Activated CD4-positive, alpha-beta T cell treated with anti-CD3 and anti-CD28 coated beads, Interleukin-2, amount 50 U/mL, for 48 hours (primary cell): ENCODE data around the gene UQCRC2.
"Not testable (repeated sequence)": the region's sequence is repeated elsewhere in the genome, so short reads cannot be mapped to it uniquely, and the experiment has no call there.

Source experiments
- DNase-seq, 2 experiments: peaks; one replicate each; pipeline ENCODE4 v3.0.0-alpha.2; 2020

Gene UQCRC2

GRCh38 chr16:22012241-22012640, 59.1 kb downstream of the UQCRC2 start:
- no peak for DNase-seq

GRCh38 chr16:22013486-22013885, 60.3 kb downstream of the UQCRC2 start:
- DNase-seq = no peak

GRCh38 chr16:22014271-22014873, 61.2 kb downstream of the UQCRC2 start:
- no peak for DNase-seq

DNA sequence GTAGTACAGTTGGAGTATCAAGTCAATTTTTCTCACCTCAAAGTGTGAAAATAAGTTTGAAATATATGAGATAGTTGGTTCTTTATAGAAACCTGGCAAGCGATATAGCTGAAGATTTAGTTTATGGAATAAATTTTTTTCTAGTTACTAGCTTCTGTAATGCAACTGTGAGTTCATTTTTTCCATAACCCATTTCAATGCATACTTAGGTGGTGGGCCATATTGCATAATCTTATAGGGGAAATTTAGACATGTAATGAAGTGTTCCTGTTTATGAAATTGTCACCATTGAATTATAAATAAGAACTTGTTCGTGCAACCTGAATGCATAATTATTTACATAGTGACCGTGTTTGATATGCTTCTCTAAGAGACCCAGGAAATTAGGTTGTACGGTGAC, 63.8 kb downstream of the UQCRC2 start:
- DNase-seq = no peak

DNA sequence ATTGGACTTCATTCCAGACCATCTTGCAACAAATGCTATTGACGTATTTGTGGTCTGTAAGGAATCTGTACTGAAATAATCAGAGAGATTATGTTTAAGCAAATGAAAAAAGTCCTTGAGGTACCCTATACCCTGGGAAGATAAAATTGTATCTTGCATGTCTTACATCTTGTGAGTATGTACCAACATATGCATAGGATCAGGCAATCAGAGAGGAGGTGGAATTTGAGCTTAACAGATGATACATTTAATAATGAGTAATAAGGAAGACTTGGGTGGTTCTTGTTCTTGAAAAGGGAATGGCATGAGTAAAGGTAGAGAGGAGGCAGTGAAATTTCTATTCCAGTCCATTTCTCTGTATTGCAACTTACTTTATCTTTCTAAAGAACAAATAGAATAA, 65.4 kb downstream of the UQCRC2 start:
- no peak for DNase-seq

DNA sequence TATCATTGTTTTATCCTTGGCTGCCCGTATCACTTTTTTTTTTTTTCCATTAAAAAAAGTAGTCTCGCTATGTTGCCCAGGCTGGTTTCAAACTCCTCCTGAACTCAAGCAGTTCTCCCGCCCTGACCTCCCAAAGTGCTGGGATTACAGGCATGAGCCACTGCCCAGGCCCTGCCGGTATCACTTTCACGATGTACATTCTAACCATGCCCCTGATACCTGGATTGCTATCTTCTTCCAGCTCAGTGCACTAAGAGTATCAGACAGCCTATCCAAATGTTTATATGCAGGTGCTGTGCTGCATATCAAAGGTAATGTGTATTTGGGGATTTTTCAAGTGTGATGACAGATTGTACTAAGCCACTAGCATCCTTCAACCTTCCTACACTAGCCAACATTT, 69.0 kb downstream of the UQCRC2 start:
- DNase-seq = no peak

DNA sequence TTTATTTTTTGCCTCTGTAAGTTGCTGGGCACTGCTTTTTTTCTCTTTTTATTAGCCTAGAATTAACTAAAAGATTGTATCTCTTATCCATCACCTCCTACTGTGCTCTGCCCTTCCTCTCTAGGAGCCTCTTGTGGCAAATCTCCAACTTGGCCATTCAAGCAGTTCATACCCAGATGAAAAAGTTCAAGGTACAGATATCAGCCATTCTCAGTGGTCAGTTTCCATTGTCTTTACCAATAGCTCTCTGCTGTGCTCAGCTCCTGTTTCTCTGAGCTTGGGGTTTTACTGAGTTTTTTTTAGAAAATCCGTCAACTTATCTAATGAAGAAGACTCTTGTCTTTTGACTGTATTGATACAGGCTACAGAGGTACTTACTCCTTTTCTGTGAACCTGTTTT, 70.3 kb downstream of the UQCRC2 start:
- DNase-seq = no peak

DNA sequence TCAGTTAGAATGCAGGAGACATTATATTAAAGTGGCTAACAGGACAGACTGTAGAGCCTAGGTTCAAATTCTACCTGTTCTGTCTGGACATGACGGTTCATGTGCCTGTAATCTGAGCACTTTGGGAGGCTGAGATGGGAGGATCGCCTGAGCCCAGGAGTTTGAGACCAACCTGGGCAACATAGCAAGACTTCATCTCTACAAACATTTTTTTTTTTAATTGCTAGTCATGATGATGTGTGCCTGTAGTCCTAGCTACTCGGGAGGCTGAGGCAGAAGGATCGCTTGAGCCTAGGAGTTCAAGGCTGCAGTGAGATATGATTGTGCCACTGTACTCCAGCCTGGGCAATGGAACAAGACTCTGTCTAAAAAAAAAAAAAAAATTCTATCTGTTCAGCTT, 71.6 kb downstream of the UQCRC2 start:
- DNase-seq = not testable (repeated sequence)

- no peak for DNase-seq
Observed at GRCh38 chr16:22027633-22028032, 74.5 kb downstream of the UQCRC2 start.

- DNase-seq = no peak
Observed at GRCh38 chr16:22029632-22030031, 76.5 kb downstream of the UQCRC2 start.

DNA sequence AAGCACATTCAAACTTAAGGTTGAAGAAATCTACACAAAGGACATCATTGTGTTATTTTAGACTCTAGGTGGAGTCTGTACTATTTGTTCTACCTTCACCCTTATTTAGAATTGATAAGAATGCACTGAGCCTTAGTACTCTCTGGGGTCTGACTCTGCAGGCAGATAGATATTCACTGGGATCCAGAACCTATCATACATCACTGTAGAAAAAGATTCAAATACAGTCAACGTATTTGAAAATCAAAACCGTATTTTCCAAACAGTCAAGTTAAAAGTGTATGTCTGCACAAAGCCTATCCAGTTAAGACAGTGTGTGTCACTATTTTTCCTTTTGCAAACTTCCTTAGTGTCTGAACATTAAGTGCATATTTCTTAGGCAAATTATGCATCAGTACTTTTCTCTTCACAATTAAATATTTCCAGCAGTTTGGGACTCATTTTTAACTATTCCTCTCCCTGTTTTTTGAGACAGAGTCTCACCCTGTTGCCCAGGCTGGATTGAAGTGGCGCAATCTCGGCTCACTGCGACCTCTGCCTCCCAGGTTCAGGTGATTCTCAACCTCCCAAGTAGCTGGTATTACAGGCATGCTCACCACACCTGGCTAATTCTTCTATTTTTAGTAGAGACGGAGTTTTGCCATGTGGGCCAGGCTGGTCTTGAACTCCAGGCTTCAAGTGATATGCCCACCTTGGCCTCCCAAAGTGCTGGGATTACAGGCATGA, 77.1 kb downstream of the UQCRC2 start:
- DNase-seq = no peak

DNA sequence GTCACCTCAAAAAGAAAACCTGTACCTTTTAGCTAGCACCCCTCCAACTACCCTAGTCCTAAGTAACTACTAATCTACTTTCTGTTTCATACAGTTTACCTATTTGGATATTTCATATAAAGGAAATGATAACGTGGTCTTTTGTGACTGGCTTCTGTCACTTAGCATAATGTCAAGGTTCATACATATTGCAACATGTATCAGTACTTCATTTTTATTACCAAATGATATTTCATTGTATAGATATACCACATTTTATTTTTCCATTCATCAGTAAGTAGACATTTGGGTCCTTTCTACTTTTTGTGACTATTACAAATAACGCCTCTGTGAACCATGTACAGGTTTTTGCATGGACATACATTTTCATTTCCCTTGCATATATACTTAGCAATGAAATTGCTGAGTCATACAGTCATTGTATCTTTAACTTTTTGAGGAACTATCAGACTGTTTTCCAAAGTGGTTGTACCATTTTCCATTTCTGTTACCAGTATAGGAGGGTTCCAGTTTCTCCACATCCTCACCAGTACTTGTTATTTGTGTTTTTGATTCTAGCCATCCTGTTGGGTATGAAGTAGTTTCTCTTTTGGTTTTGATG, 78.4 kb downstream of the UQCRC2 start:
- DNase-seq = no peak
